K562 (cell line): ENCODE results near the gene GPR4. TPM values are rescaled to one million over a fixed set of nuclear protein-coding genes. Genes with fewer than 3 reads are reported as not detected.

Experiments used
- CEBPG ChIP-seq, 3 experiments: fragments of 200-800 bp in 1 of 3; sonication (Bioruptor generic) in 1 of 3; sonication (generic) in 1 of 3; formaldehyde crosslinking in 1 of 3; IDR thresholded peaks in 2 of 3; conservative IDR thresholded peaks in 1 of 3; 2 replicates each; pipeline versions ENCODE4 v1.6.1 to v1.8.0; 2016 to 2022; ENCODE audit warnings: missing compliant biosample characterization in 2 of 3, missing genetic modification characterization in 2 of 3, mild to moderate bottlenecking in 1 of 3, missing genetic modification reagents in 1 of 3
- ZBTB17 ChIP-seq: fragments of 450-650 bp; formaldehyde crosslinking; IDR thresholded peaks from 2 replicates; pipeline ENCODE4 v1.4.0; 2020; ENCODE audit warnings: mild to moderate bottlenecking
- ZFP36 ChIP-seq: fragments of 150-350 bp; IDR thresholded peaks from 2 replicates; pipeline ENCODE4 v1.6.1; 2018; ENCODE audit warnings: low read length, low read depth; ENCODE audit not compliant: partially characterized antibody
- ZNF121 ChIP-seq: sonication (generic); formaldehyde crosslinking; conservative IDR thresholded peaks from 2 replicates; pipeline ENCODE4 v1.8.0; 2022; ENCODE audit warnings: missing genetic modification reagents
- ZNF311 ChIP-seq: fragments of 250-450 bp; sonication (Bioruptor Pico); IDR thresholded peaks from 2 replicates; pipeline ENCODE4 v1.4.0; 2020; ENCODE audit warnings: mild to moderate bottlenecking, moderate library complexity
- ZNF589 ChIP-seq: fragments of 200-800 bp; sonication (Bioruptor generic); IDR thresholded peaks from 2 replicates; pipeline ENCODE4 v1.6.1; 2016; ENCODE audit warnings: low read depth, missing genetic modification characterization, missing compliant biosample characterization
- ZNF639 ChIP-seq, 2 experiments: fragments of 200-800 bp in 1 of 2; sonication (Bioruptor generic) in 1 of 2; sonication (generic) in 1 of 2; formaldehyde crosslinking in 1 of 2; IDR thresholded peaks in 1 of 2; conservative IDR thresholded peaks in 1 of 2; 2 replicates each; pipeline versions ENCODE4 v1.5.0 to v1.6.1; 2016 to 2020; ENCODE audit warnings: missing compliant biosample characterization in 1 of 2, missing genetic modification characterization in 1 of 2, missing genetic modification reagents in 1 of 2
- ZNF764 ChIP-seq: fragments of 250-450 bp; sonication (Bioruptor Pico); IDR thresholded peaks from 2 replicates; pipeline ENCODE4 v1.4.0; 2020; ENCODE audit warnings: low read depth, mild to moderate bottlenecking, moderate library complexity
- polyA plus RNA-seq, 8 experiments: library from polyadenylated mRNA; depleted of rRNA in 4 of 8; stranded (reverse) in 5 of 8; unstranded in 3 of 8; fragments of >200 nt; fragmentation: Nextera tagmentation in 2 of 8; fragmentation: Illumina TruSeq in 1 of 8; extraction: Ambion mirVana in 2 of 8; extraction: Trizol in 1 of 8; gene quantifications; 2 replicates each; pipeline versions ENCODE4 v1.2.1 to v1.2.3, GENCODE V29; 2011 to 2014; ENCODE audit warnings: inconsistent platforms in 1 of 8, missing spikeins in 1 of 8
- total RNA-seq, 7 experiments: library from RNA; depleted of rRNA in 6 of 7; stranded (reverse); fragments of >200 nt in 6 of 7; fragmentation: Illumina TruSeq in 2 of 7; extraction: Trizol in 2 of 7; gene quantifications; 2 replicates each; pipeline versions ENCODE4 v1.2.1 to v1.2.3, GENCODE V29; 2011 to 2021; ENCODE audit warnings: low replicate concordance in 1 of 7
- TF ChIP-seq, protein P1 (sequence below): fragments of 450-650 bp; formaldehyde crosslinking; IDR thresholded peaks from 2 replicates; pipeline ENCODE4 v1.4.0; 2020; ENCODE audit warnings: mild to moderate bottlenecking

The GPR4 gene
- total and polyA plus RNA-seq, 9 of the 15 experiments (the other 6 are each of a cell fraction or from before 2014, with no cell fraction given) = 0.03 to 0.09 (median 0.04) TPM; not detected in 5

DNA sequence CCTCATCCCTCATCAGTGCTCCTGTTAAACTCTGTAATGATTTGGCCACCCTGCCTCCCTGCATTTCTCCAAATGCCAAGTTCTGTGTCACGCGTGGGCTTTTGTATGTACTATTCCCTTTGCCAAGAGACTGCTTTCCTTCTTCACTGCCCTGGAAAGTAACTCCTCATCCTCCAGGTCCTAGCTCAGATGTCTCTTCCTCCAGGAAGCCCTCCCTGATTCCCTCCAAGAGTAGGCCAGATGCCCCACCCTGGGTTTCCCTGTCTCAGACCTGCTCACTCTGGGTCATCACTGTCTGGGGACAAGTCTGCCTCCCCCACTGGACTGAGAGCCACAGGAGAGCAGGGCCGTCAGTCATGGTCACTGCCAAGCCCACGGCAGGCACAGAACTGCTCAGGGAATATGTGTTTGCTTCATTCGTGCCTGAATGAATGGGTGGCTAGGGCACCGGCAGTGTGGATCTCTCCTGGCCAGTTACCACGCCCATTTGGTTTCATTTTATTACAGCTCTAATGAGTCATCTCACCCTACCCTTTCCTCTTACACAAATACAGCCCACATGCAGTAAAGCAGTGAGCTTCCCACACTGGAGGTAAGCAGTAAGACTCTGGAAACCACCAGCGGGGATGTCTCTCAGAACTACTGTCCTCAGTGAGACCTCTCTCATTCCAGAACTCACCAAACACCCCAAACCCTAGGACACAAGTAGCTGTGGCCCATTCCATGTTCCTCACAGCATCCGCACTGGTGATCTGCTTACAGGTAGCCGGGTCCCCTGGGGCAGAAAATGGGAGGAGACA is 12.1 kb upstream of the GPR4 start (continued):
- TF ChIP-seq ZNF639 (CRISPR knock-in tag; conservative IDR thresholded peaks at IDR 0.05 in 1 of 2, IDR thresholded peaks at IDR 0.05 in 1 of 2) (no peak), CEBPG (CRISPR knock-in tag; IDR thresholded peaks at IDR 0.05) (no peak), CEBPG (tag; conservative IDR thresholded peaks at IDR 0.05 in 1 of 2, IDR thresholded peaks at IDR 0.05 in 1 of 2) (peak in 1 of 2 experiments; percentile 43; a peak in 2 of 4 replicates), ZBTB17 (CRISPR knock-in tag) (no peak), ZNF589 (CRISPR knock-in tag) (no peak), ZNF764 (CRISPR knock-in tag) (no peak), ZNF121 (CRISPR knock-in tag) (no peak), ZNF311 (CRISPR knock-in tag) (no peak), ZFP36 (peak; percentile 98)
- TF ChIP-seq, protein P1, sequence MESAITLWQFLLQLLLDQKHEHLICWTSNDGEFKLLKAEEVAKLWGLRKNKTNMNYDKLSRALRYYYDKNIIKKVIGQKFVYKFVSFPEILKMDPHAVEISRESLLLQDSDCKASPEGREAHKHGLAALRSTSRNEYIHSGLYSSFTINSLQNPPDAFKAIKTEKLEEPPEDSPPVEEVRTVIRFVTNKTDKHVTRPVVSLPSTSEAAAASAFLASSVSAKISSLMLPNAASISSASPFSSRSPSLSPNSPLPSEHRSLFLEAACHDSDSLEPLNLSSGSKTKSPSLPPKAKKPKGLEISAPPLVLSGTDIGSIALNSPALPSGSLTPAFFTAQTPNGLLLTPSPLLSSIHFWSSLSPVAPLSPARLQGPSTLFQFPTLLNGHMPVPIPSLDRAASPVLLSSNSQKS = no peak
